ENCODE data around the gene CTNNB1.

The CTNNB1 gene

DNA sequence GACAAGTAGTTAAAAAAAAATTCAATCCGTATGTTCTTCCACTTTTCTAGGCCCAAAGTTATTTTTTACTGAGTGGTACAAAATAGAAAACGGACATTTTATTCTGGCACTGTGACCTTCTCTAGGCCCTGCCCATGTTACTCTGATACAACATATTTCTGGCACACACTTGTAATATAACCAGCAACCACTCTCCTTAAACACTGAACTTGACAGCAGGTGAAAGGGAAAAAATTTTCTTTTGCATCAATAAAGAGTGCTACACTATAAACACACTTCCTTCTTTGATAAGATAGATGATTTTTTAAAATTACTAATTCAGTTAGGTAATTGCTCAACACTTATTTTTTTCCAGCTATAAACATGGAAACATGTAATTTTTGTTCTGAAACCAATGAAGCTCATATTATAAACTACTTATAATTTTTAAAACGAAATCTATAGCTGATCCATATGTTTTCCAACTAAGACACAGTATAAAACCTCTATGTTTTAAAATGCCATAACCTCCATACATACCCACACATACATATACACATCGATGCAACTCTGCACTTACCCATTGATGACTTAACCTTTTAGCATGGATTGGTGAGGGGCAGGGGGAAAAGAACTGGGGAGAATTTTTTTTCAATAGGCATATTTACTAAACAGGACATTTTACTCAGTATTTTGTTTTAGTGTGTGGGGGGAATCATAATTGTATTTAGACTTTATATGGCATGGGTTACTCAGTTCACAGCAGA is 5.3 kb upstream of the CTNNB1 start:
- no peak for DNase-seq

DNA sequence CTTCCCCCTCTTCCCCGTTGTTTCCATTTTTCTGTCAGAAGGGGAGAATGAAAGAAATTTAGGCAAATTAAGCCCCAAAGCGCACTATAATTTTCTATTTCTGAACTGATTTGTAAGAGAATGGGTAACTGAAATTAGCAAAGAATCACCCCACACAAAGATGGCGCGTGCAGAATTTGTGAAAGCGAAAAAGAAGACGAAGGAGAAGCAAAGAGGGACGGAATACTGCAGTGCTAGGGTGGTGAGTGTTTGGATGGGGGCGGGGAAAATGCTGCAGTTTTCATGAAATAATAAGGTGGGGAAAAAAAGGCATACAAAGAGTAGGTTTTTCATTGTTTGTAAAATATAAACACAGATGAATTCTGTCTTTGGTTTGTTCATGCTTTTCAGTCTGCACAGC is 4.6 kb upstream of the CTNNB1 start:
- DNase-seq: no peak

DNA sequence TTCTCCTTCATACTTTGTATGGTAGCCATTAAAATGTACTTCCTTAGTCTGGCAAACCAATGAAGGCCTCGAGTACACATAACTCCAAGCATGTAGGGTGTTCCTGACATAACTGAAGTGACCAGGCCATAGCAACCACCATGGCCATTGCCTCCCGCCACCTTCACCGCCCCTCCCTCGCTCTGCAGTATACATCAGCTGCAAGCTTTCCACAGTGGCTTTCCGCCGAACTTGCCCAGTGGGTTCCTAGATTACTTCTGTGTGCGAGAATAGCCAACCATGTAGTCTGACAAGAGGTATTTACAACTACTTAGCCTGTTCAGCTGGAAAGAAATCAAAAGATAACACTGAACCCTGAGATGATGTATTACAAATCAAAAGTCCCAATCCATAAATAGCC is 3.4 kb upstream of the CTNNB1 start:
- no peak for DNase-seq

DNA sequence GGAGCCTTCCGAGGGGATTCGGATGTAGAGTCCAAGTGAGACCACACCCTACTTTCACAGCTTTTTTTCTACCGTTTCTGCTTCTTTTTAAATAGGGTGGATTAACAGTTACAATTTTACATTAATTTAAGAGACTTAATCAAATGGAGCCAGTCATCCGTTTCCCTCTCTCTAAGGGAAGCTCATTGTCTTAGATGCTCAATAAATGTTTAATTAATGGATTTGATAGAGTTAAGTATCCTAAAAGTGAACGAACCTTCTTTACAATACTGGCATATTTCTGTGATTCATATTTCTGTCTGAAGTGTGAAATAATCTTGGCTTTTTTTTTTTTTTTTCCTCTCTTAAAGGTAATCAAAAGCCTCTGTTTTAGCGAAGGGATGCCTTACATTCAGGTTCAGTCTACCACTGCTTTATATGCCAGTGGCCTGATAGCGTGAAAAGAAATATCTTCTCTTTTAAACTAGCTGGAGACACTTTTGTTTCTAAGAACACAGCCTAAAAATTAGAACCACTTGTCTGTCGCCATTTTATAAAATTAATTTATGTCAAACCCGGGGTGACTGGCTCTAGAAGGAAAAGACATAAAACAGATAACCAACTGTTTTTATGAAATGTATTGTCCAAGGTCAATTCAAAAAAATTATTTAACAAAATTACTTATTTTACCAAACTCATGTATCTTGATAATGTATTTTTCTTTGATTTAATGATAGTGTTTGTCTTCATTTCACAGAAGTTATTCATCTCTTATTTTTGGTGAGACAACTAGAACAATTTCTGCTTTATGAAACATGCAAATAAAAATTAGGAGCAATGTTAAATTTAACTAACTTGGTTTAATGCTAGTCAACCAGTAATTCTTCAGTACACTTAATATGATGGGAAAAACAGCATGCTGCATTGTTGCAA is 2.5 kb upstream of the CTNNB1 start:
- DNase-seq: no peak

DNA sequence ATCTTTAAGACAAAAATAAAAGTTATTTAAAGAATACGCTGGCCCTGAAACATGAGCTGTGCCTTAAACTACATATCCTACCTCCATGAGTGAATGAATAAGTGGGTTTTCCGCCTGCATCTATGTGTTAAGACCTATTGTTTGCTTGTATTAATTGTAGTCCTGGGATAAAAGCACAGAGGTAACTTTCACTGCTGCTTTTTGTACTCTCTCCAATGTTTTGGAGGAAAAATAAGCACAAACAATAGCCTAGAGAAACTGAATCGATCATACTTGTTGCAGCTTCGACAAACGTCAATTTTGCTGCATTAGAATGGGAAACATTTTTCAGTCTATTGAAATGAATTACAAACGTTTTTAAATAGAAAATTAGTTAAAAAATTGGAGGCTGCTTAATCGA is 1.3 kb upstream of the CTNNB1 start:
- no peak for DNase-seq

DNA sequence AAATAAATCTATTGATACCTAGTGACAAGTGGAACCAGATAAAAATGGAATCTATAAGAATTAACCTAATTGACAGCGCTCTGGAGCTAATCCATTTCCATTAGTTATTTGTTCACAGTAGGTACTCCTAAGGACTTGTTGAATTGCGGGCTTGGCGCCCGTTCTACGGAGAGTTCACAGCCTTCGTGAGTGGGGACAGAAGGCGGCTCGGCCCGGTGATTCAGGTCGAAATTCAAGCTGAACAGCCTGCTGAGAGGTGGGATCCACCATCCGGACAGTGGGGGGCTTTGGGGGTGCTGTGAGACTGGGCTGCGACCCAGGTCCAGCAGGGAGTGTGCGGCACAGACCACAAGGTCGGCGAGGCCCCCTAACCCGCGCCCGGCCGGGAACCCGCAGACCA is 779 bp upstream of the CTNNB1 start:
- DNase-seq: peak; percentile 39

DNA sequence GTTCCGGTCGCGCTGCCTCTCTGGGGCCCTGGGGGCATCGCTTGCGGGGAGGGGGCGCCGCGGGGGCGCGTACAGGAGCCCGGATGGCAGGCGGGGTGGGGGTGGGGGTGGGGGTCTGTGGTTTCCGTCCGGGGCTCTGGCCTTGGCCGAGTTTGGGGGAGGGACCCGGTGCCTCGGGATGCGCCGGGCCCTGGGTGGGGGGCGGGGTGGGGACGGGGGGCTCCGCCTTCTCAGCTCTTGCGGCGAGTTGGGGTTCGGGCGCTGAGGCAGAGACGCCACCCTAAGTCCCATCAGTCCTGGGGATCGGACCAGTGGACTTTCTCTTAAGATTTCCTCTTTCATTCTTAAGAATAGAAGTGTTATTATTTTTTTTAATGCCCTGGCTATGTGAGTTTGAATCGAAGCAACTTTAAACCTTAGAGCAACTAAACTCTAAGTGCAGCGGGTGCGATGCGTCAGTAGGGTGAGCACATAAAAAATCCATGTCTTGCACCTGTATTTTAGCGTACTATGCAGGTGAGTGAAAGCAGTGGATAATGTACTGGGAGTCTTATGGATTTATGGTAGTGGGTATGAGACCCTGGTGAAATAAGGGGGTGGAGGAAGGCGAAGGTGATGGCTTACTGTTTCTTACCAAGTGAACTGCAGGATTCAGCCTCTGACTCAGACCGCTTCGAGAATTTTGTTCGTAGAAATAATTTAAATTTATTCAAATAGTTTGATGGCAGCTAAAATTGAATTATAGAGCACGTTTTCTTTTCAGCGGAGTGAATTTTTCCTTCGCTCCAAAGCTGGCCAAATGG is 762 bp downstream of the CTNNB1 start:
- DNase-seq: peak; percentile 59

DNA sequence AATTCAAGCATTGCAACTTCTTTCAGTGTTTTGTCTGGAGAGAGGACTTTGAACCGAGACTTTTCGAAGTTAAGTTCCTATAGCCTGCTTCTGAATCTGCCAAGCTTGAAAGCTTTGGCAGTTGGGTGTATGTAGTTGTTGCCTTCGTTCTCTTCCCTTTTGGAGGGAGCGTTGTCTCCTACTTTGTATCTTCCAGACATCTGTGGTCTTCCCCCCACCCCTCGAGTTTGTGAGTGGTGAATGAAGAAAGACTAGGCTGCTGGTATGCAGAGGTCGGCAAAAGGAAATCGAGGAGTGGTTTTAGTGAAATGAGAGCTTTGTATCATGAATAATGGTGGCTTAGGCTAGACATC is 1.3 kb downstream of the CTNNB1 start:
- DNase-seq: peak; percentile 43

DNA sequence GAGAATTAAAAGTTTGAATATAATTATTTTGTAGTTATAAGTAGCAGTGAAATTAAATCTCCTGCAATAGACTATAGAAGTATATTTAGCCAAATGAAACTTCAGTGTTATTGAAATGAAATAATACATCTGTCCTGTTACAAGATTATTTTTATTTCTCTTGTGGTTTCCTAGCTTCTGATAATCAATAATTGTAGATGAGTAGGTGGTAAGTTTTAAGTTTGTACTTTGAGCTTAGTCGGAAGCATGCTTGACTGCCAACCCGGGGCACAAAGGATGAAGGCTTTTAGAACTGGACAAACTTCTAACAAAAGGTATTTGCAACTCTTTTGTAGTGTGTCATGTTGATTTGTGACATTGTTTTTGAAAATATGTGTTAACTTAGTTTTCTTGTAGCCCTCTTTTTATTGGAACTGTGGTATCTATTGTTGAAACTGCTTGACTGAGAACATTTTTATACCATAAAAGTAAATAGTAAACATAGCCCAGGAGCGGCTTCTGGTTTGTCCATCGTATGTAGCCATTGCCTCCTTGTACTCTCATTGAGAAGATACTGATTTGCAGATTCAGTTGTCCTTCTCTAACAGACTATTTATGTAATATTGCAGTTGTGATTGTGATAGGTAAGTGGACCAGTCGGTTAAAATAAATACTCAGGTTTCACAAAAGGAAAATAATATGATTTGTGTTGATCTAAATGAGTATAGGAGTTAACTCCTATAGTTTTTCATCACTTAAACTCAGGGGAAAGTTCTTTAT is 2.9 kb downstream of the CTNNB1 start:
- no peak for DNase-seq

DNA sequence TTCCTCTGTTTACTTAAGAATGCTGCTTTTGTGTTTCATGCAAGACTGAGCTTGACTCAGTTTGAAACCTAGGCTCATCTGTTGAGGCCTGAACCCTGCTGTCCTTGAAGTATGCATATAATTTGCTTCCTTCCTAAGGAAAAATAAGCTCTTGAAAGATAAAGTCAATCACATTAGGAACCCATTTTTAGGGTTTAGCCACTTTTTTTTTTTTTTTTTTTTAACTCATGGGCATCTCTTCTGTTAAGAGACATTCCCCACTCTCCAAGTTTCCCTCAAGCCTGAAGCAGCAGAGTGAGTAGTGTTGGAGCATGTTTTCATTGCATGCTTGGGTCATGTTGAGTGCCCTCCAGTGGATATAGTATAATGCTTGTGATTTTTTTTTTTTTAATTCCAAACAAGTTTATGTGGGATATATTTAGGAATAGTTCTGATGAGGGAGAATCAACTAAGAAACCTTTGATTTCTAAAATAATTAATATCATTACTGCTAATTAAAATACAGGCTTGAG is 3.6 kb downstream of the CTNNB1 start:
- DNase-seq: no peak

DNA sequence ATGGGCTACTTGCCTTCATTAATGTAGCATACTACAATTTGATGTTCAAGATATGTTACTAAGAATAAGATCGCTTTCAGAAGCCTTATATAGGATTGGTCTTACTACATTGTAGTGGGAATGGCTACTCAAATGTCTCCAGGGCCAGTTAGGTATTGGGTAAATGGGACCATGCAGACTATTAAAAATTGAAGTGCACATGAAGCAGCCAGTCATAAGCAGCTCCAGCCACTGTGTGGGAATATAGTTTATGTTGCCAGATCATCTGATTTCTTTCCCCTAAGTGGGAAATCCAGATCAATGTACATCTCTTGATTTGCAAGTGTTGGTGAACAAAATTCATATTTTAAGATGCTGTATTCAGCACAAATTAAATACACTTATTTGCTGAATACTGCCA is 5.1 kb downstream of the CTNNB1 start:
- no peak for DNase-seq

DNA sequence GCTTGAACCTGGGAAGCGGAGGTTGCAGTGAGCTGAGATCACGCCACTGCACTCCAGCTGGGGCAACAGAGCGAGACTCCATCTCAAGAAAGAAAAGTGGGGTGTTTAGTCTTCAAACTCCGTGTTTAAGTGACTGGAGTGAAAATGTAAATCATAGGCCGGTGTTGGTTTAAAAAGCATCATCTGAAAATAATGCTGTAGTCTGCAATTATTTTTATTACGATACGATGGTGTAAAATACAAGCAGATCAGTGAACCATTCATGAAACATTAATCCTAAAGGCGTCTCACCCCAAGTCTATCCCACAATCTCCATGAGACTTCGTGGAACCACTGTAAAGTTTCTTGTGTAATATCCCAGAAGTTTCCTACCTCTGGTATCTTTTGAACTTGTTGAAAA is 6.3 kb downstream of the CTNNB1 start:
- DNase-seq: no peak

DNA sequence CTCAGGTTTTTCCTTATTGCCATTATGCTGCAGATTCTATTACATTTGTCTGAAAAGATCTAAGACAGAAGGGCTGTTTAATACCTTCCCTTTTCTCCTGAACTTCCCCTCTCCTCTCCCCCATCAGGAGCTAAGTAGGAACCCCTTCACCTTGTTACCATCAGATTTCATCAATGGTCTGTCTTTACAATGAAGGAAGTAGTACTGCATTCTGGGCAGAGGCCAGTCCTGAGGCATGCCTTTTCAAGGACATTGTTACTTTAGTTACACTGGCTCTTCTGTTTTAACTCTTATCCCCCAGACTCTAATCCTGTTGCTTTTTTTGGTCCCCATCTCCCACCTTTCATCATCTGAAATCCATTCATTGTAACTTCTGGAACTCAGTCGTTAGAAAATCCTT is 8.1 kb downstream of the CTNNB1 start:
- no peak for DNase-seq

DNA sequence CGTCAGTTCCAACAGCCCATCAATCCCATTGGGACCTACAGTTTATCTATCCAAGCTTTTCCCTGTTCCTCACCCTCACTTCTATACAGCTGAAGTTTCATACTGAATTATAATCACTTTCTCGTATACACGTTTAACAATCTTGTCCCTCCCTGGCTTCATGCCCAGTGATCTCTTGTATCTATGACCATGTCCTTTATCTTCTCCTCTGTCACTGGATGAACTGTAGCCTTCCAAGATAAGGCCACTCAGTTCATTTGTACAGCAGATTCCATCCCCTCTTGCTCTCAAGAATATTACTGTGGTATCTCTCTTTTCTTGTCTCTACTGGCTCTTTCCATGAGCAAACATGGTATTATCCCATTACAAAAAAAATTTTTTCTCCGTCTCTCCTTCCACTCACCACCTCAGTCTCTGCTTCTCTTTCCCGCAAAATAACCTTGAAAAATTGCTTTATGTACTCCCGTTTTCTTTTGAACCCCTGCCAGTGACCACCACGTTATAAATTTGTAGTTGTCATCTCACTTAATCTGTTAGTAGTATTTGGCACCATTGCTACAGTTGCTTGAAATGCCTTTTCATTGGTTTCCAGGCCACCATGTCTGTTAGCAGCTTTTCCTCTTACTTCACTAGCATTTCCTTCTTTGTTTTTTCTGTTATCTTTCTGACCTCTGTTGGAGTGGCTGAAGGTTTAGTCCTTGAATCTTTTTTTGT is 9.4 kb downstream of the CTNNB1 start:
- DNase-seq: no peak

DNA sequence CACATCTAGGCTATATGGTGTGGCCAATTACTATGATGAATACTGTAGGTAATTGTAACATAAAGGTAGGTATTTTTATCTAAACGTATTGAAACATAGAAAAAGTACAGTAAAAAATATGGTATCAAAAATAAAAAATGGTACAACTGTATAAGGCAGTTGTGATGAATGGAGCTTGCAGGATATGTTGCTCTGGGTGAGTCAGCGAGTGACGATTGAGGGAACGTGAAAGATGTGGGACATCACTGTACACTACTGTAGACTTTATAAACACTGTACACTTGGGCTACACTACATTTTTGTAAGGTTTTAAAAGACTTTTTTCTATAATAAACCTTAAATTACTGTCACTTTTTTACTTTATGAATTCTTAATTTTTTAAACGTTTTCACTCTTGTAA is 10.3 kb downstream of the CTNNB1 start:
- no peak for DNase-seq

DNA sequence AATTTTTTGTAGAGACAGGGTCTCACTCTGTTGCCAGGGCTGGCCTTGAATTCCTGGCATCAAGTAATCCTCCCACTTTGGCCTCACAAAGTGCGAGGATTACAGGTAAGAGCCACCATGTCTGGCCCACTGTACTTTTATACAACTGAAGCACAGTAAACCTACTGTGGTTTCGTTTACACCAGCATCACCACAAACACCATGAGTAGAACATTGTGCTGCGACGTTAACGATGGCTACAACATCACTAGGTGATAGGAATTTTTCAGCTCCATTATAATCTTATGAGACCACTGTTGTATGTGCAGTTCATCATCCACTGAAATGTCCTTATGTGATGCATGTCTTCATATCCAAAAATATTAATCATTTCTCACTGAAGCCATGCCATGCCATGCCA is 11.7 kb downstream of the CTNNB1 start:
- no peak for DNase-seq

DNA sequence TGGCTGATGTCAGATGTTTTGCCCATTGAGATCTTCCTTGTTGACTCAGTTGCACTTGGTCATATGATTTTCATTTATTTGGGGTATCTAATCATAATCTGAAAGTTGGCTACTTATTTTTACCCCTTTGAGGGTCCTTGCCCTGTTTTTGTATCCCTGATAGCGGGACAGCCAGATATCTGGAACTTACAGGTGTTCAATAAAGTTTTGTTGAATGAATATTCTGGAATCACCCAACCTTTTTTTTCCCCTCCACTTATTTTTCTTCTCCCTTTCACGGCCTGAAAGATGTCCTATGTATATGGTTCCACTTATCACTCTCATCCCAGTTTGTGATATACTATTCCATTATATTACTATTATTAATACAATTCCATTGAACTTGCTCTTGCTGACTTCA is 12.8 kb downstream of the CTNNB1 start:
- no peak for DNase-seq

DNA sequence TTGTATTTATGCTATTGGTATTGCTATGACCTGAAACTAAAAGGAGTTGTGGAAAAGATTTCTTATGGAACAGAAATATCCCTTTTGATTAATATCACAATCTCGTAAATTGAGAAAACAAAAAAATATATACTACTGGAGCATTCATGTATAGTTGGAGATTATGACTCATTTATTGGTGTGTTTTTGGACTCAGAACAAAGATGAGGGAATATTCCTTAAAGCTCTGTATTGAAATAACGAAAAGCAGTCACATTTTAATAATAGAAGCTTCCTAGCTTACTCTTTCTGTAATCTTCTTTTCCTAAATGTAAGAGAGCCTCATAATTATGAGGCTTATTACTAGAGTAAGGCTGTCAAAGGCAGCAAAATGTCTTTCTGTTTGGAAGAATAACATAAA is 14.3 kb downstream of the CTNNB1 start:
- DNase-seq: no peak

DNA sequence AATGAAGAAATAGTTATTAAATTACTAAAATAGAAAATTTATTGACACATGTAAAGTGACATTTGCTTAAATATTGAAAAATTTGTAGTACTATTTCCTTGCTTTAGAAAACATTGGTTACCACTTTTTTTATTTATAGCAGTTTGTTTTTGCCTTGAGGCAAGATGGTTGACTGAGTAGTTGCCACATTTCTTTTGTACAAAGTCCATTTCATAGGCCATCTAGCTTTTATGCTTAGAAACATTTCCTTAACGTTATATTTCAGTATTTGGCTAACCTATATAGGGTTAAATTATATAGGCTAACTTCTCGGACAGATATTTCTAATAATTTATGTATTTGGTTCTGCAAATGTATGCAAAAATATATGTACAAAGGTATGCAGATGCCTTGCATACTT is 17.1 kb downstream of the CTNNB1 start:
- DNase-seq: no peak

DNA sequence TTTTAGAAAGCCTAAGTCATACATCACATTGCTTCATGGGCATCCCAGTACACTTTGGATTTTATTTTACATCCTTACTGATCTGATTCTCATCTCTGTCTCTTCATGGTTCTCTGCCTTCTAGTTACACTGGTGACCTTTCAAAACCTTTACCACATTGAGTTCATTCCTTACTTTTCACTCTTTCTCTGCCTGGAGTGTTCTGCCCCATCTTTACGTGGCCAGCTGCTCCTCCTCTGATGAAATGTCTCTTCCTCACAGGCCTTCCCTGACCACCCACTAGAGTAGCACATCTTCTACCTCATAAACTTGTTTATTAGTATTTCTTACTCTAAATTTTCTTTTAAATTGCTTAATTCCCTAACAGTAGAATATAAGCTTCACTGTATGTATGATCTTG is 17.7 kb downstream of the CTNNB1 start:
- no peak for DNase-seq

DNA sequence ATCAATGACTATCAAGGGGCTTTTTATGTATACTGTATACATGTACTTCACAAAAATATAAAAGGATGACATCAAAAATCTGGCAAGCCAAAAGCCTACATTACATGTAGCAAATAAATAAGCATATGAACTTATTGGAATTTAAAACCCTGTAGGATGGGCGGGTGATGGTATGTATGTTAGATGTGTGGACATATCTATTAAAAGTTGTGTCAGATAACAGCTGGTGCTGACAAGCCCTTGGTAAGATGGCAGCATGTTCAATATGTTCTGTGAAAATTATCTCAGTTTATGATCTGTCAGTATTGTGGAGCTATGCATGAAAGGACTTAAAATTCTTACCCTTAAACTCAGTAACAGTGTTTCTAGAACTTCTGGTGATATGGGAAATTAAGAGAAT is 20.1 kb downstream of the CTNNB1 start:
- no peak for DNase-seq

Data from CD4-positive, alpha-beta T cell treated with Interleukin-6 for 4 hours (primary cell).